HG03342 (cell line): ENCODE data around the gene PLA2G12B.
"Not testable (repeated sequence)": the region's sequence is repeated elsewhere in the genome, so short reads cannot be mapped to it uniquely, and the experiment has no call there.

Experiments
- ATAC-seq: cut with Tn5 transposase; IDR thresholded peaks from one replicate; pipeline ENCODE4 v1.9.1; 2021; ENCODE audit warnings: mild to moderate bottlenecking, moderate library complexity; ENCODE audit not compliant: unreplicated experiment

The PLA2G12B gene

DNA sequence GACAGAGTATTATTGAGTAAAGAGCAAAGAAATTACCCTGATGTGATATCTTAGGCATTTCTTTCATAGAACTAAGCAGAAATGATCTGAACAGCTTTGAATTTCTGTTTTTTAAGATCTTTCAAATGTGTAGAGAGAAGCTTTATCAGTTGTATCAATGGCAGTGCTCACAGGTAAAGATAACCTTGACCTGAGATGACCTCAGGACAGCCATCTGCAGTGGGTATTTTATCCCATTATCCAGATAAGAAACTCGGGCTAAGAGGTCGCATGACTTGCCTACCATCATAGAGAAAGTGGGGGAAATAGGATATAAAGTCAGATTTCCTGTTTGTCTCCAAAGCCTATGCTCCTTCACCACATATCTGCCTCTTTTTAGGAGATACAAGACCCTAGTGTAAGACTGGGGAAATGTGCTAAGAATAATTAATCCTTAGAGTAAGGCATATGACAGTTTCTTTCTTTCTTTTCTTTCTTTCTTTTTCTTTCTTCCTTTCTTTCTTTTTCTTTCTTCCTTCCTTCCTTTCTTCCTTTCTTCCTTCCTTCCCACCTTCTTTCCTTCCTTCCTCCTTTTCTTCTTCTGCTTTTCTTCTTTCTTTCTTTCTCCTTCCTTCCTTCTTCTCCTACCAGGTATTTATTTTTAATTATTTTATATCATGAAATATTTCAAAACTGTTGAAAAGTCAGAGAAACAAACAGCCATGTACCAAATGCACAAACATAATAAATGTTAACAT is 10.9 kb downstream of the PLA2G12B start:
- no peak for ATAC-seq

DNA sequence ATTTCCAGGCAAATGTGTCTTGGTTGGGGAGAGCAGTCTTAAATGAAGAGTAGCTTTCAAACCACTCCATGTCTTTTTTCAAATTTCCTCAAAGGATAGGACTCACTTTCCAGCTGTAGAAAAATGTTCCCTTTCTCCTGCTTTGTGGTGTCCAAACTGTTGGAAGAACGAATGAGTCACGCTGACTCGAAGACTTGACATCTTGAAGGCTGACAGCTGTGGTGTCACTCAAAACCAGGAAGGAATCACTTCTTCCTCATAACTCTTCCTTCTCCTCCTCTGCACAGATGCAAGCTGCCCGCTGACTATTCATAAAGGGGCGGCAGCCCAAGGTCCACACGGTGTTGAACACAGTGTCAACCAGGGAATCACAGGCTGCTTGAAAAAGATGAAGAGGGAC is 19.2 kb downstream of the PLA2G12B start:
- no peak for ATAC-seq

DNA sequence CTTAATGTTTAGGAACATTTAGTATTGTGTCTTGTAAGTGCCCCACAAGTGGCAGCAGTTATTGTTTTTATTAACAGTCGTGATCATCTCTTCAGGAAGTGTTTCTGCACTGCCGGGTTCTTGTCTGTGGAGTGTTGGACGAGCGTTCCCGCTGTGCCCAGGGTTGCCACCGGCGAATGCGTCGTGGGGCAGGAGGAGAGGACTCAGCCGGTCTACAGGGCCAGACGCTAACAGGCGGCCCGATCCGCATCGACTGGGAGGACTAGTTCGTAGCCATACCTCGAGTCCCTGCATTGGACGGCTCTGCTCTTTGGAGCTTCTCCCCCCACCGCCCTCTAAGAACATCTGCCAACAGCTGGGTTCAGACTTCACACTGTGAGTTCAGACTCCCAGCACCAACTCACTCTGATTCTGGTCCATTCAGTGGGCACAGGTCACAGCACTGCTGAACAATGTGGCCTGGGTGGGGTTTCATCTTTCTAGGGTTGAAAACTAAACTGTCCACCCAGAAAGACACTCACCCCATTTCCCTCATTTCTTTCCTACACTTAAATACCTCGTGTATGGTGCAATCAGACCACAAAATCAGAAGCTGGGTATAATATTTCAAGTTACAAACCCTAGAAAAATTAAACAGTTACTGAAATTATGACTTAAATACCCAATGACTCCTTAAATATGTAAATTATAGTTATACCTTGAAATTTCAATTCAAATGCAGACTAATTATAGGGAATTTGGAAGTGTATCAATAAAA is 22.2 kb downstream of the PLA2G12B start:
- no peak for ATAC-seq

DNA sequence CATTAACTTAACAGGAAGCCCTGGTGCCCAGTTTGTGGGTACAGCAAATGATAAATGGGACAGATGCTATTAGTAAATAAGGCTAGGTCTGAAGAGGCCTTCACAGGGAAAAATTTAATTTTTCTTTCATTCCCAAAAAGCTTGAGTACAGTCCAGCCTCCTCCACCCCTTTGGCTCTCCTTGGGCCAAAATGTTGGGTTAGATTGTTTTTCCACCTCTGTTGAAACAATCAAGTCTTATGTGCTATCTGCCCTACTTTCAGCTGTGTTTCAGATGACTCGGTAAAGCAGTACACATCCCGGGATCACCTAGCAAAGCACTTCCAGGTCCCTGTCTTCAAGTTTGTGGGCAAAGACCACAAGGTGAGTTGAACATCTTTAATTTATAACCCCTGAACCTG is 24.3 kb downstream of the PLA2G12B start:
- ATAC-seq = no peak

DNA sequence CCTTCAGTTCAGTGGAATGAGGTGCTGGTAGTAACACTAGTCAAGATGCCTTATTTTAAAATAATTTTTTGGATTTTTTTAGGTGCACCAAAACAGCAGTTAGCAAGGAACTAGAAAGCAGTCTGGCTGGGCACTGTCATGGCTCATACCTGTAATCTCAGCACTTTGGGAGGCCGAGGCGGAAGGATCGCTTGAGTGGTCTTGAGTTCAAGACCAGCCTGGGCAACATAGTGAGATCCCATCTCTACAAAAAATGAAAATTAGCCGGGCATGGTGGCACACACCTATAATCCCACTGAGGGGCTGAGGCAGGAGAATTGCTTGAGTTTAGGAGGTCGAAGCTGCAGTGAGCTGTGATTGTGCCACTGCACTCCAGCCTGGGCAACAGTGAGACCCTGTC is 25.8 kb downstream of the PLA2G12B start:
- no peak for ATAC-seq

DNA sequence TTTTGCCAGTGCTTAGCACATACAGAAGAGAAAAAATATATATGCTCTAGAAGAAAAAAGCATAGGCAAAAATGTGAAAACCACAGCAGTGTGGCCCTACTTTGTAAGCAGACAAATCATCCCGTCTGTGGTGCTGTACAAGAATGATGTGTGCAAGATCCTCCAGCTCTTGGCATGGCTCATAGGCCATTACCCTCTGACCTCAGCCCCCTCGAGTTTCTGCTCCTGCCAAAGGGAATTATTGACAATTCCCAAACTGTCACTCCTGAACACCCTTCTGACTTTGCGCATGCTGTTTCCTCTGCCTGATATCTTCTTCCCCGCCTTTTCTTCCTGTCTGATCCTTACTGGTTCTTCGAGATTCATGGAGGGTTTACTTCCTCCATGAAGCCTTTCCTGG is 27.1 kb downstream of the PLA2G12B start:
- no peak for ATAC-seq

DNA sequence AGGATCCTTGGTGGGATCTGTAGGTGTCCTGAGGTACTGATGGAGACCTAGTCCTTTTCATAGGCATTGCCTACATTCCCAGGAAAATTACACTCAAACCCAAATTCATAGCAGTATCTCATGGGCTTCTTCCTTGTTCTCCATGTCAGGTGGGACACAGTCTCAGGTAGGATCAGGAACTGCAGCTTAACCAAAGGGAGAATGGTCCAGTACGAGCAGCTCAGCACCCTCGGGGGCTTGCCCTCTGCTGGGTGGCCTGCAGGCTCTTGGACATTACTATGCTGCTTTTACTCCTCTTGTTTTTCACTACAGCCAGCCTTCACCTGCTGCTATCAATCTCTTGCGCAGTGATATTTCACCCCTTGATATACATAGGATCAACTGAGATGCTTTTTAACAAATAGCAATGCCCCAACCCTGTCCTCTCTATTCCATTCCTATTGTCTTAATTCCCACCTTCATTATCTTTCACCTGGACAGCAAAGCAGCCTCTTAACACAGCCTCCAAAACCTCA is 28.6 kb downstream of the PLA2G12B start:
- ATAC-seq = no peak

DNA sequence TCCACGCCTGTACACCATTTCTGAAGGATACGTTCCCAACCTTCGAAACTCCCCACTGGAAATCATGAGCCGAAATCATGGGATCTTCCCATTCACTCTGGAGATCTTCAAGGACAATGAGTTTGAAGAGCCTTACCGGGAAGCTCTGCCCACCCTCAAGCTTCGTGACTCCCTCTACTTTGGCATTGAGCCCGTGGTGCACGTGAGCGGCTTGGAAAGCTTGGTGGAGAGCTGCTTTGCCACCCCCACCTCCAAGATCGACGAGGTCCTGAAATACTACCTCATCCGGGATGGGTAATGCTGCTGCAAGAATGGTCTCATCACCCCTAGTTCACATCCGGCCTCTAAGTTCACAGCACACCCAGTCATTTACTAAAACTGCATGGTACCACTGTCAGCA is 30.3 kb downstream of the PLA2G12B start:
- no peak for ATAC-seq

DNA sequence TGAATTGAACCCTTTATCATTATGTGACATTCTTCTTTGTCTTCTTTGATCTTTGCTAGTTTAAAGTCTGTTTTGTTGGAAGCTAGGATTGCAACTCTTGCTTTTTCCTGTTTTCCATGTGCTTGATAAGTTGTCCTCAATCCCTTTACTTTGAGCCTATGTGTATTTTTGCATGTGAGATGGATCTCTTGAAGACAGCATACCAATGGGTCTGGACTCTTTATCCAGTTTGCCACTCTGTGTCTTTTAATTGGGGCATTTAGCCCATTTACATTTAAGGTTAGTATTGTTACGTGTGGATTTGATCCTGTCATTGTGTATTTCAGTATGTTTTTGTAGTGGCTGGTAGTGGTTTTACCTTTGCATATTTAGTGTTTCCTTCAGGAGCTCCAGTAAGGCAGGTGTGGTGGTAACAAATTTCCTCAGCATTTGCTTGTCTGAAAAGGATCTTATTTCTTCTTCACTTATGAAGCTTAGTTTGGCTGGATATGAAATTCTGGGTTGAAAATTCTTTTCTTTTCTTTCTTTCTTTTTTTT is 33.4 kb downstream of the PLA2G12B start:
- not testable (repeated sequence) for ATAC-seq

DNA sequence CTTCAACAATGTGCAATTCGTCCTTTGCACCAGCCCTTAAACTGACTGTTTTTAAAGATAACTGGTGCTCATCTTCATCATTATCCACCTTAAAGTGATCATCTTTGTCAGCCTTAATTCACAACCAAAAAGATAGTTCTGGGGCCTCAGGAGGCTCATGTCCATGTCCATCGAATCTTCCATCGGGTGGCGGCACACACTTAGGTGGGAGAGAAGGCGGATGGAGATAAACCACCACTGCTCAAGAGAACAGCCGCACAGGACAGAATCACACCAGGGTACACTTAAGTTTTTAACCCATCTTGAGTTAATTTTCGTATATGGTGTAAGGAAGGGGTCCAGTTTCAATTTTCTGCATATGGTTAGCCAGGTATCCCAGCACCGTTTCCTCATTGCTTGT is 36.3 kb downstream of the PLA2G12B start:
- no peak for ATAC-seq

DNA sequence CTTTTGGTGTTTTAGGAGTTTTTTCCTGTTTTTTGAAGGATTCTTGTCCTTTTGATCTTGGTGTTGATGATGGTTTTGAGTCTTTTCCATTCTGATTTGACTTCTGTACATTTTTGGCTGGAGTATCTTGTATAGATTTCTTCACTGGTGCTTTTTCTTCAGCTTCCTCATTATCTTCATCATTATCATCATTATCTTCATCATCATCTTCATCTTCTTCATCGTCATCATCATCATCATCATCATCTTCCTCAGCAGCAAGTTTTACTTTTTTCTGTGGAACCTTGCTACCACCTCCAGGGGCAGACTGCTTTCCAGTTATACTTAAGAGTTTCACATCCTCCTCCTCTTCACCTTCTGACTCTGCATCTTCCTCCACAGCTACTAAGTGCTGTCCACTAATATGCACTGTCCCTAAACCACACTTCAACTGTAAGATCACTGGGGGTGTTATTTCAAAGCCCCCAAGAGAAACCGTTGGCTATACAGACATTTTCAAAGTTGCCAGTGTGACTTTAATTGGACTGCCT is 36.7 kb downstream of the PLA2G12B start:
- ATAC-seq = not testable (repeated sequence)

DNA sequence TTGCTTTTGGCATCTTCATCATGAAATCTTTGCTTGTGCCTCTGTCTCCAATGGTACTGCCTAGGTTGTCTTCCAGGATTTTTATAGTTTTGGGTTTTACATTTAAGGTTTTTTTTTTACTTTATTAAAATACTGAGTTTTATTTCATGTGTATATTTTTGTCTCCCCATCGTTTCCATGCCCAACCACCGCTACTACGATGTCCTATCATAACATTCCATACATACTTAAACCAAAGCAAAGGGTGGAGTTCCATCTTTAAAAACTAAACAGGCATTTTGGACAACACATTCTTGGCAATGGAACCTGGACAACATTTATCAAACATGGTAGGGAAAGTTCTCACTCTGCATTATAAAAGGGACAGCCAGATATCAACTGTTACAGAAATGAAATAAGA is 37.4 kb downstream of the PLA2G12B start:
- ATAC-seq = not testable (repeated sequence)

DNA sequence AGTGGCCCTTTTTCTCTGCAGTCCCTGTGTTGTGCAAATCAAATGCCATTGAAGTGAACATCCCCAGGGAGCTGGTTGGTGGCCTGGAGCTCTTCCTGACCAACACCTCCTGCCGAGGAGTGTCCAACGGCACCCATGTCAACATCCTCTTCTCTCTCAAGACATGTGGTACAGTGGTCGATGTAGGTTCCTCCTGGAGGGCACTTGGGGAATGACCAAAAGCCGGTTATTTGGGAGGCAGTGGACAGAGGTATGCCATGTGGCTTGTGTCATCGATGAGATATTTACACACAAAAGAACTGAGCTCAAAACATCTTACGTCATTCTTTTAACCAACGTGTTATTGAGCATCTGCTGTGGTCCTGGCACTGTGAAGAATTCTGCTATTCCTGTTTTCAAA is 41.3 kb downstream of the PLA2G12B start:
- no peak for ATAC-seq

DNA sequence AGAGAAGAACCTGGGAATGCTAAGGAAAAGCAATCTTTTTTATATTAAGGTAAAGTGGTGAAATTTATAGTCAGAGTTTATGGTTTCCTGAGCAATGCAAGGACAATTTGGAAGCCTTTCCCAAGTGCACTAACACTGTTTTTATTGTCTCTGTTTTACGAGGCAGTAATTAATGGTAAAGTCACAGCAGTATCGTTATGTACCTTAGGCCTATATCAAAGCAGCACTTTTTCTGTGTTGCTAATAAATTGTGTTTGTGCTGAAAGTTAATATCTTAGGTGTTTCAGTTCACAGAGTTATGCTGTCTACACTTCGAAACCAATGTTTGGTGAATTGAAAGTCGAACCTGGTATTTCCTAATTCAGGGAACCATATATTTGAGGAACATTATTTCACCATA is 41.9 kb downstream of the PLA2G12B start:
- ATAC-seq = no peak

DNA sequence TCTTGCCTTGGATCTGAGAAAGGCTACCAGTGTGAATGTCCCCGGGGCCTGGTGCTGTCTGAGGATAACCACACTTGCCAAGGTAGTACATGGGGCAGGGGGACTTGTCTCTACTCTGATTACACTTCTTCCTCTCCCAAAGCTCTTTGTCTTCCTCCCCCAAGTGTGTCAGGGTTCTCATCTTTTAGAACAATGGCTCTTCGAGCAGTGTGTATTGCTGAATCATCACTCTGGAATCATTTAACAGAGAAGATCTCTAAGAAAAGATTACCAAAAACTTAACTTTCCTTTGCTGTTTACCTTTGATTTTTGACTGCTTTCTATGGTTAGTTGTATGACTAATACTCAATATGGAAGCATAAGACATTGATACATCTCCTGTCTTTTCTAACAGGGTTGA is 42.8 kb downstream of the PLA2G12B start:
- no peak for ATAC-seq

DNA sequence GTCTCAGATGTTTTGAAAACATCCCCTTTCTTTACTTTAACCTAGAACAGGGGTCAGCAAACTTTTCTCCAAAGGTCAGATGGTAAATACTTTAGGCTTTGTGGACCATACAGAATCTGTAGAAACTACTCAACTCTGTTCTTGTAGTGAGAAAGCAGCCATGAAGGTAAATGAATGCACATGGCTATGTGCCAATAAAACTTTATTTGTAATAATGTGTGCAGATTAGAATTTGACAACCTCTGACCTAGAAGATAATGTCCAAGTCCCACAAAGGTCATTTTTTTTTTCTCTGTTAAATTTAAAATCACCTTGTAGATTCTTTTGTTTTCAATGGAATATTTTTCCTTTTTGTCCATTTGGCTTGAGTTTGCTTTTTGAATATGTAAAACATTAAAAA is 43.9 kb downstream of the PLA2G12B start:
- ATAC-seq = no peak

DNA sequence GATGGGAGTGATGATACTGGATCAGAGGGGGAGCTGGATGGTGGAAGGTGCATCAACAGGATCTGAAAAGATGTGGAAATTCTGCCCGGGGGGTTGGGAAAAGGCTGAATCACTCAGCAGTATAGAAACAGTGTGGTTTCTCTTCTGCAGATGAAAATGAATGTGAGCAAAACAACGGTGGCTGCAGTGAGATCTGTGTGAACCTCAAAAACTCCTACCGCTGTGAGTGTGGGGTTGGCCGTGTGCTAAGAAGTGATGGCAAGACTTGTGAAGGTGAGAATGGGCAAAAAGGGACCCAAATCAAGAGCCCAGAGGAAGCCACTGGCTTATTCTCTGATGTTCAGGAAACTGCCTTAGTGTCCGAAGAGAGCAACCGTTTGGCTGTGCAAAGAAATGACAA is 48.2 kb downstream of the PLA2G12B start:
- no peak for ATAC-seq

DNA sequence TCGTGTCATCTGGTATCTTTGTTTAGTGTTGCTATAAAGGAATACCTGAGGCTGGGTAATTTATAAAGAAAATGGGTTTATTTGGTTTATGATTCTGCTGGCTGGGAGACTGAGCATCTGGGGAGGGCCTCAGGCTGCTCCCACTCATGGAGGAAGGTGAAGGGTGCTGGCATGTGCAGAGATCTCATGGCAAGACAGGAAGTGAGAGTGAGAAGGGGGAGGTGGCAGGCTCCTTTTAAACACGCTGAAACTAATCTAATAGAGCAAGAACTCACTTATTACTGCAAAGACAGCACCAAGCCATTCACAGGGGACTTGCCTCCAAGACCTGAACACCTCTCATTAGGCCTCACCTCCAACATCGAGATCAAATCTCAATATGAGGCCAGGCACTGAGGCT is 49.8 kb downstream of the PLA2G12B start:
- no peak for ATAC-seq

DNA sequence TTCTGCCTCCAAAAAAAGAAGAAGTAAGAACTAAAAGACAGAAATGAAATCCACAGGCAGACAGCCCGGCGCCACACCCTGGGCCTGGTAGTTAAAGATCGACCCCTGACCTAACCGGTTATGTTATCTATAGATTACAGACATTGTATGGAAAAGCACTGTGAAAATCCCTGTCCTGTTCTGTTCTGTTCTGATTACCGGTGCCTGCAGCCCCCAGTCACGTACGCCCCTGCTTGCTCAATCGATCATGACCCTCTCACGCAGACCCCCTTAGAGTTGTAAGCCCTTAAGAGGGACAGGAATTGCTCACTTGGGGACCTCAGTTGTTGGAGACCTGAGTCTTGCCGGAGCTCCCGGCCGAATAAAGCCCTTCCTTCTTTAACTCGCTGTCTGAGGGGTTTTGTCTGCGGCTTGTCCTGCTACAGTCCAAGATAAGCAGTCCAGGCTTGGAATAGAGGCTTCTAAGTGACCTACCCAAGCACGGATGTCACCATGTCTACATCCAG is 50.6 kb downstream of the PLA2G12B start:
- not testable (repeated sequence) for ATAC-seq

DNA sequence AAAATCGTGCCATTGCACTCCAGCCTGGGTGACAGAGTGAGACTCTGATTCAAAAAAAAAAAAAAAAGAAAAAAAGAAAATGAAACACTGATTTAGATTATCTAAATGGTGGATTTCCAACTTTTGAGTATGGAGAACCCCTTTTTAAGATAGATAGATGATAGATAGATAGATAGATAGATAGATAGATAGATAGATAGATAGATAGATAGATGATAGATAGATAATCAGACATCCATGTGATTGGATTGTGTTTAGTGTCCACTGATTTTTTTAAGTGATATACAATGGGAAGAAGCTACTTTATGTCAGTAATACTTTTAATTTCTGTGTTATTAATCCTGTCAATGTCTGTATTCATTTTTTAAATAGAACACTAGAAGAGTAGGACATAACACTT is 55.1 kb downstream of the PLA2G12B start:
- no peak for ATAC-seq

DNA sequence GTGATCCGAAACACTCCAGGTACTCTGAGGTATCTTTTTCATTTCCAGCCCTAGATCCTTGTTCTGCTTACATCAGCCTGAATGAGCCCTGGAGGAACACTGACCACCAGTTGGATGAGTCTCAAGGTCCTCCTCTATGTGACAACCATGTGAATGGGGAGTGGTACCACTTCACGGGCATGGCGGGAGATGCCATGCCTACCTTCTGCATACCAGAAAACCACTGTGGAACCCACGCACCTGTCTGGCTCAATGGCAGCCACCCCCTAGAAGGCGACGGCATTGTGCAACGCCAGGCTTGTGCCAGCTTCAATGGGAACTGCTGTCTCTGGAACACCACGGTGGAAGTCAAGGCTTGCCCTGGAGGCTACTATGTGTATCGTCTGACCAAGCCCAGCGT is 56.0 kb downstream of the PLA2G12B start:
- no peak for ATAC-seq
